Measurements from ENCODE around the gene SAMD14.
A peak's percentile ranks its signal among the peaks of the same experiment; 100 is the strongest.

SAMD14 gene

DNA sequence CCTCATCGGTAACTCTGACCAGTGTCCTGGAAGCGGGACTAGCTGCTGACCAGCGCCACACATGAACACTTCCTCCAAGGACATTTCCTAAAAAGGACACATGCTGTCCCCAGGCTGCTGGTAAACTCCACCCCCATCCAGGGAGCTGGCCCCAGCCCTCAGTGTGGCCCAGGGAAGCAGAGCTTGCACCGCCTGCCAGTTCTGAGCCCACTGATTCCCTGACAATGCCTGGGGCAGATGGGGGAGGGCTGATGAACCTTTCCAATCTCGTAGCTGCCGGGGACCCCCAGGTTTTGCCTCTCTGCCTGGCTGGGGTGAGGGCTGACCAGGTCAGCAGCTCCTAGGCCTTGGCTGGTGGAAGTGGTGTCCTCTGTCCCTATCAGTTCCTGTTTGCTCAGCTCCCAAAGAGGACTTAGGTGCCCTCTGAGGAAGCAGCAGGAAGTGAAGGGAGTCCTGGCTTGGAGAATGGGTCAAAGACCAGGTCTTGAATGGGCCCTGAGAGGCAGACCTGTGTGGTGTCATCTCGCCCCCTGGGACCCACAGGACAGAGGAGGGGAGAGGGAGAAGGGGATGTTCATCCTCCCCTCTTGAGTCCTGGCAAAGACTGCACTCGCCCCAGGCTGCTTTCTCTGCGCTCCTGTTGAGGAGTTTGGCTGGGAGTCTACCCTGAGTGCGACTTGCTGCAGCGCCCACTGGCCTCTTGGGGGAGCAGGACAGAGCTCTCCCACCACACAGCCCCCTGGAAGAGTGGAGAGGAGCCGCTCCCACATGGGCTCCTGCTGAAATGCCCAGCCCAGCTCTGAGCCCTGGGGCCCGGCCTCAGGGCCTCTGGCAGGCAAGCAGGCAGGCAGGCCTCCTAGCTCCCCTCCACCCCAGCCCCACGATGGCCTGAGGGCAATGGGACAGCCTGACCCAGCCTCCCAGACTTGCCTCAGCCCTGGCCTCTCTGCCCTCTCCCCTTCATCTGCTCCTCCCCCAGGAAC, 18.0 kb downstream of the SAMD14 start:
- DNase-seq: peak; percentile 47

DNA sequence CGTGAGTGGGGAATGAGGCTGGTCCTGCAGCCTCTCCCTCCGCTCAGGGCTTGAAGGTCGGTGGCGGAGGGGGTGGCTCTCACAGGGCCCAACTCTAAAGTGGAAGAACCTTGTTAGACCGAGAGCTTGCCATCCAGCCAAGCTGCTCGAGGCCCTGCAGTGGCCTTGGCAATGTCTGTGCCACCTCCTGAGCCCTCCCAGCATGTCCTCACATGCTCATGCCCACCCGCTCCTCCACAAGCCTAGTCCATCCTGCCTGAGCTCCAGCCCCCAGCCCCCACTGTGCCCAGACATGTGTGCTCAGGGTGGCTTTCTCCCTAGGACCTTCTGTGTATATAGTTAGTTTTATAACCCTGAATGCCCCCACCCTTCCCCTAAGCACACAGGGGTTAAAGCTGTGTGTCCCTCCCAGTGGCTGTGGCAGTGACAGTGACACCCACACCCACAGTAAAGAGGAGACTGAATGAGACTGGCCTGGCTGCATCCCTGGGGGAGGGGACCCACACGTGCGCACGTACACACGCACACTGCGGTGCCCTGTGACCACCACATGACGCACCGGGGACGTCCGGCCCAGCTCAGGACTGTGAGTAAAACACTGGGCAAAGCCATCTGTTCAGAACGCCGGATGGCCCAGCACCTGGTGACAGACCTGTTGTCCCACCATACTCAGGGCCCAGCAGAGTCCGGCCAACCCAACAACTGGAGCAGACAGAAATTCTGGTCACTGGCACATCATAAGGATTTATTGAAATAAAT, 19.2 kb downstream of the SAMD14 start:
- DNase-seq: no peak

DNA sequence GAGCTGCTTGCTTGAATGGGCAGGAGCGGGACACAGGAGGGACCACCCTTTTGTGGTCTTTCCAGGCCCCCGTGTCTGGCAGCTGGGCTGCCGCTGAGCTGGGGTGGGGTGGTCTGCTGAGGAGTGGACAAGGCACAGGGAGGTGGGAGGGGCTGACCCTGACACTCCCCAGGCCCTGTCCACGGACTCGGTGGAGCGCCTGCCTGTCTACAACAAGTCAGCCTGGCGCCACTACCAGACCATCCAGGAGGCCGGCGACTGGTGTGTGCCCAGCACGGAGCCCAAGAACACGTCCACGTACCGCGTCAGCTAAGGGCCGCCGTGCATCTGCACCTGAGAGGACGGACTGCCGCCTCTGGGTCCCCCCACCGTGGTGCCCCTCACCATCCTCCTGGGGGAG, 20.2 kb downstream of the SAMD14 start:
- DNase-seq: no peak

DNA sequence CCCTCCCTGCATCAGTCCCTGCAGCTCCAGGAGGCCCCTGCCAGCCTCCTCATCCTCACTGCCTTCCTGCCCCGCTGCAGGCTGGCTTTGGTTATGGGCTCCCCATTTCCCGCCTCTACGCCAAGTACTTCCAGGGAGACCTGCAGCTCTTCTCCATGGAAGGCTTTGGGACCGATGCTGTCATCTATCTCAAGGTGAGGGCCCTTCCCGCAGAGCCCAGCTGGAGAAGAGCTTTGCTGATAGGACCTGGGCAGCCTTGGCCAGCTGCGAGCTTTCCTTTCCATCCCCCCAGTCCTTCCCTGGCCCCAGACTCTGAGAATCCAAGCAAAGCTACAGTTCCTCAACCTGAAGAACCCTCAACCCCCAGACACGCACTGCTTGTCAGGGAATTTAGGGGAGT, 20.8 kb downstream of the SAMD14 start:
- DNase-seq: no peak

DNA sequence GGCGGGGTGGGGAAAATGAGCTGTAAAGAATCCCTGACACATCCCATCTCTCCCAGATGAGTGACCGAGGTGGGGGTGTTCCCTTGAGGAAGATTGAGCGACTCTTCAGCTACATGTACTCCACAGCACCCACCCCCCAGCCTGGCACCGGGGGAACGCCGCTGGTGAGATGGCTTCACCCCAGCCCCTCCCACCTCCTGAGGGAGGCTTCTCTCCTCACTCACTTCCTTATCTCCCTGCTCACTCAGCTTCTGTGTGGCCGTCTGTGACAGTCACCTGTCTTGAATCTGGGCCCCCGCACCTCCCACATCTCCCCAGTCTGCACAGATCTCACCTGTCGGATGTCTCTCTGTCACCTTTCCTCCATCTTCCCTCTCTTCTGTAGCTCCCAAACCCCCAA, 21.4 kb downstream of the SAMD14 start:
- DNase-seq: no peak

DNA sequence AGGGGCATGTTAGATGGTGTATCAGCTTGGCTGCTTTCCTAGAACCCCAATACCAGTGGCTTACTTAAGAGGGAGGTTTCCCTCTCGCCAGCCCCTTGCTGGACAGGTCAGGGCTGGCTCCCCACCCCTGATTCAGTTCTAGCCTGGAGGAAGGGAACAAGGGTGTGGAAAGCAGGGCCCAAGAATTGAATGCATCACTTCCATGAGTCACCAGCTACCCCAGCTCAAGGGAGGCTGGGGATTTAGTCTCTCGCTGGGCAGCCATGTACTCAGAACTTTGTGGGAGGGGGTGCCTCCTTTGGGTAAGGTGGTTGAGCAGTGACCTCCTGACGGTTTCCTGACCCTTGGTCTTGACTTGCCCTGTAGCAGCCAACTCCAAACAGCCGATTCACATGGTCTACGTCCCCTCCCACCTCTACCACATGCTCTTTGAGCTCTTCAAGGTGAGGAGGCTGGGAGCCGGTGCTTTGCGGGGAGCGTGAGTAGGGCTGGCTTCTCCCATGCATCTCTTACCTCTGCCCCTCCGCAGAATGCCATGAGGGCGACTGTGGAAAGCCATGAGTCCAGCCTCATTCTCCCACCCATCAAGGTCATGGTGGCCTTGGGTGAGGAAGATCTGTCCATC, 22.1 kb downstream of the SAMD14 start:
- DNase-seq: no peak

DNA sequence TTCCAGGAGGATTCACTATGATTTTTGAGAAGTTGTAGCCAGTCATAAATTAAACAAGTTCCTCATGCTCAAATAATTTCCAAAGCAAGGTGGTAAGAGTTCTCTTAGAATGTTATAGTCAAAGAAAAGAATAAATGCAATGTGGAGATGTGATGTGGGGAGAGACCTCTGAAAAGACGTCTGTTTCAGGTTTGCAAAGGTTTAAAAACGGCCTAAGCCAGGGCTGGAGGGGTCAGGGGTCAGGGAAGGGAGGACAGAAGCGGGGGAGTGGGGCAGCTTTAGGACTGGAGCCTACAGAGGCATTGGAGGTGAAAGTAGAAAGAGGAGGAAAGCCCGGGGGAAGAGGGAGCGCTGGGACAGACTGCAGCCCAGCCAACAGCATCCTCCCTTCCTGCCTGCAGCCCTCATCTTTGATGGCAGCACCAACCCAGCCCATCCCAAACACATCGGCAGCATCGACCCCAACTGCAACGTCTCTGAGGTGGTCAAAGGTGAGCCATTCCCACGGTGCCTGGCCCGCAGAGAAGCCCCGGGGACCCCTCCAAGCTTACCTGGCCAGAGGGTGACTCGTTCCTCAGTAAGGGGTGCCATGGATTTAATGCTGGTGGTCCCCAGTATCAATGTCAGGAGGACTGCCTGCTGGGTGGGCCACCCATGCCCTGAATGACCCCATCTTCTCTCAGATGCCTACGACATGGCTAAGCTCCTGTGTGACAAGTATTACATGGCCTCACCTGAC, 23.4 kb downstream of the SAMD14 start:
- DNase-seq: no peak

DNA sequence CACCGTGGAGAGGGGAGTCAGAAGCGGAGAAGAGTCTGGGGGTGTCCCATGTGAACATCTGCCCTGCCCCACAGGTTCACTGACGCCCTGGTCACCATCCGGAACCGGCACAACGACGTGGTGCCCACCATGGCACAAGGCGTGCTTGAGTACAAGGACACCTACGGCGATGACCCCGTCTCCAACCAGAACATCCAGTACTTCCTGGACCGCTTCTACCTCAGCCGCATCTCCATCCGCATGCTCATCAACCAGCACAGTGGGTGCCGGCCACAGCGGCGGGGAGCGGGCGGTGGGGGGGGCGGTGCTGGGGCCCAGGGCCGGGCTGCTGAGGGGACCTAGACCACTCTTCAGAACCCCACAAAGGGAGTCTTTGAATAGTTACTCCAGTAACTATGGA, 24.1 kb downstream of the SAMD14 start:
- no peak for DNase-seq

DNA sequence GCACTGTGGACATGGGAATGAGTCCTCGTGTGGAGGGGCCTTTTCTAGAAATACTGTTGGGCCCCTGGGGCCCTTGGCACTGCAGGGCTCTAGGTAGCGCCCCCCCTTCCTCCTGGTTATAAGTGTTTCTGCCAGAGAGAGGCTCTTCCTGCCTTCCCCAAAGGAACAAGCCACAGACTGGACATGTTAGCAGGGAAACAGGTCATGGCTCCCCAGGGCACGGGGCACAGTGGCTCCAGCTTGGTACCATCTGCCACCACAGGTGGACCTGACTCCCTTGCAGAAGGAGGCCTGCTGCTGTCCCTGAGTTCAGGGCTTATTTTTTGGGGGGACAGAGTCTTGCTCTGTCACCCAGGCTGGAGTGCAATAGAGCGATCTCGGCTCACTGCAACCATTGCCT, 26.0 kb downstream of the SAMD14 start:
- no peak for DNase-seq

DNA sequence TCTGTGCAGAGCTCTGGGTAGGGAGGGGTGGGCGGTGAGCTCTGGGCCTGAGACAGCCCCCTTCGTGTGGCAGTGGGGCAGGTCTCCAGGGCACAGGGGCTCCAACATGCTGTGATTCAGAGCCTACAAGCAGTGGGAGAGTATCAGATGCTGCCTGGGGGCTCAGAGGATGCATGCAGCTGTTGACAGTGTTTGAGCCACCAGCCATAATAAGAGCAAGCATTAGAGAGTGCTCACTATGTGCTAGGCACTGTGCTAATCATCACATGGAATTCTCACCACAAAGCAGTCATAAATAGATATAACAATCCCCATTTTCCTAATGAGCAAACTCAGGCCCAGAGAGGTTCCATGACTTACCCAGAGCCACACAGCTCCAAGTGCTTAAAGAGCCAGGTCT, 26.7 kb downstream of the SAMD14 start:
- no peak for DNase-seq

DNA sequence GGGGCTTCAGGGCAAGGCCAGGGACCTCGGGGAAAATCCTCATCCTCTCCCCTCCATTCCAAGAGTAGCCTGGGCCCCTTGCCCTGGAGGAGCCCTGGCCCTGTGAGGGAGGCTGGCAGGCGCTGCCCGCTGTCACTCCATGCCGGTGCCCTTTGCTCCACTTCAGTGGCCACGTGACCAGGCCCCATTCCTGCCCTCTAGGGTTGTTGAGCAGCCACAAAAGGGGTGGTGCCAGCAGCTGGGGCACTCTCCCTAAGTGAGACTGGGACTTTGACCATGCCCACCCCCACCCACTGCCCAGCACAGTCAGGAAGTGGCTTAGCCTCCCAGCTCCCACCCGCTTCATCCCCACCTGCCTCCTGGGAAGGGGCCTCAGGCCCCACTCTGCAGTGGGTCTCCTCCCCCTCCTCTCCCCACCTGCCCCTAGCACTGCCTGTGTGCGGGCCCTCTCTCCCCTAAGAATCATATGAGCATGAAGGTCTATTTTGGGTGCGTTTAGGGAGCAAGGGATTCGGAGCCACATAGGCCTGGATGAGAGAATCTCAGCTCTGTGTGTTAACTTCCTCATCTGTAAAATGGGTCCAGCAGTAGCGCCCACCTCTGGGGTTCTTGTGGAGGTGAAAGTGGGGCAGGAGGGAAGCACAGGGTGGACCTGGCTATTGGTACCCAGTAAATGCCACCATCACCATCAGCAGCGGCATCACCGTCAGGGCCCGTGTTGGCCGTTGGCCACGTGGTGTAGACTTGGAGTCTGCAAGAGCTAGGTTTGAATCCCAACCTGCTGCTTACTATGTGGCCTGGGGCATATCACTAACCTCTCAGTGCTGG, 27.6 kb downstream of the SAMD14 start:
- DNase-seq: no peak

DNA sequence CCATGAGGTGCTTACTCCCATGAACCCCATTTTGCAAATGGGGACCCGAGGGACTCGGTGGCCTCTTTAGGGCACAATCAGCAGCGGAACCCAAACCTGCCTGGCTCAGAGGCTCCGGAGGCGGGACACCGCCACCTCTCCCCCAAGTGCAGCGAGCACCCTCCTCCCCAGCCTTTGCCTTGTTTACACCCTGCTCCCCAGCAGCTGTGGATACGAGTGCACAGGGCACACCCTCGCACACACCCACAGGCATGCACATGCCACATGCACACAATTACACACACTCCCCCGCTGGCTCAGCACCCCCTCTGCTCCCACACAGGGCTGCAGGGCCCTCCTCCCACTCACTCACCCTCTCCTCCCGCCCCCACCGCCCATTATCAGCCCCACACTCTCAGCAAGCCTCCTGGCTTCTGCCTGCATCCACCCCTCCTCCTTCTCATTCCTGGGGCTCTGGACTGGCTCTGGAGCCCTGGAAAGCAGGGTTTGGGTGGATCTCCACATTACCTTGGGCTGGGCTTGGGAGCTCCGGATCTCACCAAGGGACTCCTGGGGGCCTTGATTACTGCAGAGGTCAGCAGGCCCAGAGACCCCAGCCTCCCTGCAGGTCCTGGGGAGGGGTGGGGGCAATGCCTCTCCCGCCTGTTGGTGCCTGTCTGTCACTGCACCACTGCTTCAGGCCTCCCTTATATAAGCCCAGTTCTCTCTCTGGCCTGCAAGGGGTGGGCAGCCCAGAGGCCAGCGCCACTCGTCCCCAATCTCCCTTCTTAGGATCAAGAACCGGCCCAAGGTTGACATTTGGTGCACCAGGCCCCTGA, 28.4 kb downstream of the SAMD14 start:
- DNase-seq: no peak

DNA sequence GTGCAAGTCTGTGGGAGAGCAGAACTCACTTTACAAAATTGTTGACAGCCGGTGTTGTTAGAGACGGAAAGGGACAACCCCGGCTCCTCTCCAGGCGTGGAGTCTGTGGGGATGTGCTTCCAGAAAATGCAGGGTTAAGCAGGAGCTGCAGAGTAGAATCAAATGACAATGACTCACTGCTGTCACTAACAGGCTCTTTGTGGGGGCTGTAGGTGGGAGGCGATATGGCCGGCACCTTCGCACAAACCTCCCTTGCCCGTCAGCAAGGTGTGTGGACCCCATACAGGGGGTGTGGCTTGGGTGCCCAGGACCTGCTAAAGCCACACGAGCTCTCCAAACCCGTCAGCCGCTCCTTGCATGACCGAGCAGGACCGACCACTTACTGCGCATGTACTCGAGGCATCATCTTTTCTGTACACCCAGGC, 29.0 kb downstream of the SAMD14 start:
- no peak for DNase-seq

DNA sequence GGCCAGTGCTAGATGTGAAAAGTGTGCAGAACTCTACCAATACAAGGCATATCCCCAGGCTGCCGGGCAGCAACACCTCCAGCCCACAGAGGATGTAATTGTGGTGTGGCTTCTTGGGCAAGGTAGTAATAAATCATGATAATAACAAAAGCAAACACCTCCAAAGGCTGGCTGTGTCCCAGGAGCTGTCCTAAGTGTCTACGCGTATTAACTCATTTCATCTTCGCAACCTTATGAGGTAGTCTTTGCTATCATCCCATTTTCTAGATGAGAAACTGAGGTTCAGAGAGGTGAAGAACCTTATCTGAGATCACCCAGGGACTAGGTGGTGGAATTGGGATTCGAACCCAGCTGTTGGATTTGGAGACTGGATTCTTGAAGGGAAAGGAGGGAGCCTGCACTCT, 29.5 kb downstream of the SAMD14 start:
- DNase-seq: no peak

DNA sequence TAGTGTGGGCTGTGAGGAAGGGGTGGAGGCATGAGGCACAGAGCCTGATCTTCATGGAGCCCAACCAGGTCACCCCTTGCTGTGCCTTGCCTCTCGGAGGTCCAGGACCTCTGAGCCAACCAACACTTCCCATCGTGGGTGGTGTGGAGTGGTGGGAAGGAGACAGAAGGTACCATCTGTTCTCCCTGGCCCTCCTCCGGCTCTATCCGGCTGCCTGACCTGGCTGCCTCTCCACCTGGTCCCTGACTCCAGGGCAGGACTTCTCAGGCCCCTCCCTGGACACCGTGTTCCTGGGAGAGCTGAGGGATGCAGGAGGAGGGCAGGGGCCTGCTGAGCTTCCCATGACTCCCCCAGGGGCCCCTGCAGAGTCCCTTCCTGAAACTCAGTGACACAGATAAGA, 31.0 kb downstream of the SAMD14 start:
- DNase-seq: peak; percentile 11

DNA sequence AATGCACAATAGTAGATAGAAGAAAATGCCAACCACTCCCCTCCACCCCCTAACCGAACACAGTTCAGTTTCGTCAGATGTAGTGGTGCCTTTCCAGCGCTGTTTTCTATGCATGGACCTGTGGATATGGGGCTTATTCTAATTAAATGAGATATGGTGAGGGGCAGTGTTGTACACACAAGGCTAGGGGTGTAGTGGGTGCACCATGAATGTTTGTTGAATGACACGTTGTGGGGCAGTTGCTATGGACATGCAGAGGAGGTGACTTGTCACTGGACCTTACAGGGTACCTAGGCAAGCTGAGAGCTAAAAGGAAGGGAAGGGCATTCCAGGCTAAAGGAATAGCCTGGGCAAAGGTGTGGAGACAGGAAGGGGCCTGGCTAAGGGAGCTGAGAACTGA, 31.4 kb downstream of the SAMD14 start:
- no peak for DNase-seq

DNA sequence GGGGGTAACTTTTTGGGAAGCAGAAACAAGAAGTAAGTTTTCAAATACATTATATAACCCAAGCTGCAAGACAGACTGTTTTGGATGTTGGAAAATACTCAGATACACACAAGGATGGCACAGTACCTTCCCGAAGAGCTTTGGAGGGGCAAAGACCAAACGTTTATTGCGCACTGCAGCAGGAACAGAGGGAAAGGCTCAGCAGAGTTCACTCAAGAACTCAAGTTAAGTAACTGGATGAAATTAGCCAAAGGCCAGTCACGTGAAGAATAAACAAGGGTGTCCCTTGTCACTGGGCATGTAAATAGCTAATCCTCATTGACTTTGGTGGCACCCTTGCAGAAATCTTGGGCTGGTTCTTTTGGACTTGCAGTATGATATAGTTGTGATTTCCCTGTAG, 32.0 kb downstream of the SAMD14 start:
- no peak for DNase-seq

DNA sequence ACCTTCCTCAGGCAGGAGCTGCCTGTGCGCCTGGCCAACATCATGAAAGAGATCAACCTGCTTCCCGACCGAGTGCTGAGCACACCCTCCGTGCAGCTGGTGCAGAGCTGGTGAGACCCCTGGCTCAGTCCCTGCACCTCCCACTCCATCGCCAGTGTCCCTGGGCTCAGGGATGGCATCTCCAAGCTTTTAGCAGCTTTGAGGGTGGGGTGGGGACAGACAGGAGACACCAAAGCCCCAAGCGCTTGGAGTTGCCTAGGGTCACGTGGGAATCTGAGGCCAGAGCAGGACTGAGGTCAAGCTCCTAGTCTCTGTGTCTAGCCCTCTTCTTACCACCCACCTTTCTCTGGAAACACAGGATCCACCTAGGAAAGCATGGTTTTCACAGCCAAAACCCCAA, 32.5 kb downstream of the SAMD14 start:
- DNase-seq: no peak

DNA sequence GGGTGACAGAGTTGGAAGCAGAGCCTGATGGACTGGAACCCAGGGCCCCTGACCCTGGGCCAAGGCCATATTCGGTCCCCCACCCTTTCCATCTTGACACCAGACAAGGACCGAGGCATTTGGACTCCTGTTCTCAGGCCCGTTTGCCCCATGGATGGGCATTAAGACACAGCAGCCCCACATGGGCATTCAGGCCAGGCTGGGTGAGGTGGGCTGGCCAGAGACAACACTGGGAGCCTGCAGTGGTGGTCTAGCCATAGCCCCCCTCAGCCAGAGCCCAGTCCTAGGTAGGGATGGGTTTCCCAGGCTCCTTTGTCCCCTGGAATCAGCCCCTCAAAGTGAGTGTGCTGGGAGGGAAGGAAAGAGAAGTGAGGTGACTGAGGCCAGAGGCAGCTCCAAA, 33.2 kb downstream of the SAMD14 start:
- DNase-seq: no peak

DNA sequence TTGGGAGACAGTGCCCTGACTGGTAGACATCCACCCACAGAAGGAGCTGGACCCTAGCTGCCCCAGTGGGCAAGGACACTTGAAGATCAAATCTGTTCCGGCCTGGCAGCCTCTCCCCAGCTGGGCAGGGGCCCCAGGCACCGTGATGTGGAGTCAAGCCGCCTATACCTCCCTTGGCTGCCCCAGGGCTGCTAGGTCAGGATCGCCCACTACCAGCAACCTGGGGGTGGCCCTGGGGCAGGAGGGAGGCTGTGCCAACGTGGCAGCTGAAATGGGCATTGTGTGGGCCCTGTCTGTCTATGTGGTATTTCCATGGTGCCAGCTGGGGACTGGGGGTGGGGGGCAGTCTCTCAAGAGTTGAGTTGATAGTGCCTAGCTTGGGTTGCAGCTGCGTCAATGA, 33.9 kb downstream of the SAMD14 start:
- no peak for DNase-seq

DNA sequence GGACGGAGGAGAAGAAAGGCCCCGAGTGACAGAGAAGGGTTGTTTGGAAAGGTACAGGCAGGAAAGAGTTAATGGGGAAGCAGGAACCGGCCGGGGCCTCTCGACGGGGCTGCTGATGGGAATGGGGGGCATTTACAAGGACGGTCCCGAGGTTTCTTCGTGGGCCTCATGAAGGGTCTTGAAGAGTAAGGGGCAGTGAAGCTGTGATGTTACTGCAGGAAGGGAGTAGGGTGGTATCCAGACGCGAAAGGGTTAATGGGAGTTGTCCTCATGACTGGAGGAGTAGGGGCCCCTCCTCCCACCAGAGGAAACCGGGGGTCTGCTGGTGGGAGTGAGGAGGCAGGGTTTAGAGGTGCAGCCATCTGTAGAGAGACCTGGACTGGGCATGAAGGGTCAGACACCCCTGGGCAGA, 34.3 kb downstream of the SAMD14 start:
- DNase-seq: no peak
